ENCODE measurements around the gene LZTS3.

DNA sequence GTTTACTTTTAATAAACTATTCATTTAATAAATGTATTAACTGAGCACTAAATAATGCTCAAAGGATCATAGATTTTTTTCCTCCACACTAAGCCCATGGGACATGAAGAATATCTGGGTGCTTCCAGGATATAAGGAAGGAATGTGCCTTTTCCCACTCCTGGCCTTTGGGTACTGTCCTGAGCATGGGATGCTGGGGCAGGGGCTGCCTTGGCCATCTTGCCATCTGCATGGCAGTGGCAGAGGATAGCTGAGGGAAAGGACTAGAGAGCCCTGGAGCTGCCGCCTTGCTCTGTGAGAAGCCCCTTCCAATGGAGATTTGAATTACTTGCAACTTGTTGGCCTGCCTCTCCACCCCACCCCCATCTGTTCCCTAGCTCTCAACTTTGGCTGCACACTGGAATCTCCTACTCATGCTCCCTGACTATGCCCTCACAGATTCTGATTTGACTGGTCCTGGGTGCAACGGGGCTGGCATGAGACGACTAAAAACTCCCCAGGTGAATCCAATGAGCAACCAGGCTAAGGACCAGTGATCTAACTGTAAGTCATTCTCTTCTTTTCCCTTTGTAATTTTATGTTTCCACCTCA lies 15.6 kb upstream of the LZTS3 start:
- no peak for TF ChIP-seq EZH2 (IDR thresholded peaks at IDR 0.05)
- no peak; the same call in 1 of the 2 replicates for TF ChIP-seq POLR2AphosphoS5 (IDR thresholded peaks at IDR 0.05; ENCODE audit: borderline replicate concordance, low read depth, low read length)

Measured in SK-N-MC (cell line).